Activated CD4-positive, CD25-positive, alpha-beta regulatory T cell (primary cell): ENCODE measurements around the gene PHLDB3.
"Not testable (repeated sequence)": the region's sequence is repeated elsewhere in the genome, so short reads cannot be mapped to it uniquely, and the experiment has no call there.

ENCODE experiments used
- DNase-seq, 4 experiments: peaks; one replicate each; lab custom pipeline; 2025; lab: John Stamatoyannopoulos, UW

The PHLDB3 gene

DNA sequence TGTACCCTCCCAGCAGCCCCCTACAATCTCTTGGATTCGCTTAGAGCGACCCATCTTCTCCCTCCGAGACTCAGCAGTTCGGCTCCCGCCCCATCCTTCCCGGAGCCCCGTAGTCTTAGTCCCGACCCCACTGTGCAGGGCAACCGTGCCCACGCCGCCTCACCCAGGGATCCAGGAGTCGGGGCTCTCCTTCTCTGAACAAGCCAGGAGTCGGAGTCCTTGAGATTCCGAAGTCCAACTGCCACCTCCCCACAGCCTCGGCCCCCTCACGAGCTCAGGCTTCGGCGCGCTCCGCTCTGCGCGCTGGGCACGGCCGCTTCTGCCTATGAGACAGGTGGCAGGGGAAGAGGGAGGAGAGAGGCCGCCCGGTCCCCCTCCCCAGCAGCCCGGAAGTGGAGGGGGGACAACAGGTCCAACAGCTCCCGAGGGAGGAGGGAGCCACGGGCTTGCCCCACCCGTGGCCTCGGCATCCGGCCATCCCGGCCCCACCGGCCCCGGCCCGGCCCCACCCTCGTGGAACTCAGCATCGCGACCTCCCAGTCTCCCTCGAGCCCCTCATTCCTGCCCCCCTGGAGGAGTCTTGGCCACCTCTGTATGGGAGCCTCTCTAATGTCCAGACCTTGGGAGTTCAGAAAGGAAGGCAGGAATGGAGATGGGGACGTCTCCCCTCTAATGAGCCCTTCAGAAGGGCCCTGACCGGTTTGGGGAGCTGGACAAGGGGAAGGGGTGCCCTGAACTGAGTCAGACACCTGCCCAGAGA is at the start of gene PHLDB3:
Gene PHLDB3, minus strand, starts transcription at position 321 of the 760 bp plus-strand sequence. CDS start 628 bp downstream, outside the sequence.
- DNase-seq: peak; percentile 29 to 51 (median 31)

- DNase-seq: no peak
Observed at GRCh38 chr19:43553656-43554055, 49.1 kb upstream of the PHLDB3 start.

- DNase-seq: no peak
Observed at GRCh38 chr19:43552616-43553015, 48.1 kb upstream of the PHLDB3 start.

- no peak for DNase-seq
Observed at GRCh38 chr19:43552198-43552450, 47.6 kb upstream of the PHLDB3 start.

DNA sequence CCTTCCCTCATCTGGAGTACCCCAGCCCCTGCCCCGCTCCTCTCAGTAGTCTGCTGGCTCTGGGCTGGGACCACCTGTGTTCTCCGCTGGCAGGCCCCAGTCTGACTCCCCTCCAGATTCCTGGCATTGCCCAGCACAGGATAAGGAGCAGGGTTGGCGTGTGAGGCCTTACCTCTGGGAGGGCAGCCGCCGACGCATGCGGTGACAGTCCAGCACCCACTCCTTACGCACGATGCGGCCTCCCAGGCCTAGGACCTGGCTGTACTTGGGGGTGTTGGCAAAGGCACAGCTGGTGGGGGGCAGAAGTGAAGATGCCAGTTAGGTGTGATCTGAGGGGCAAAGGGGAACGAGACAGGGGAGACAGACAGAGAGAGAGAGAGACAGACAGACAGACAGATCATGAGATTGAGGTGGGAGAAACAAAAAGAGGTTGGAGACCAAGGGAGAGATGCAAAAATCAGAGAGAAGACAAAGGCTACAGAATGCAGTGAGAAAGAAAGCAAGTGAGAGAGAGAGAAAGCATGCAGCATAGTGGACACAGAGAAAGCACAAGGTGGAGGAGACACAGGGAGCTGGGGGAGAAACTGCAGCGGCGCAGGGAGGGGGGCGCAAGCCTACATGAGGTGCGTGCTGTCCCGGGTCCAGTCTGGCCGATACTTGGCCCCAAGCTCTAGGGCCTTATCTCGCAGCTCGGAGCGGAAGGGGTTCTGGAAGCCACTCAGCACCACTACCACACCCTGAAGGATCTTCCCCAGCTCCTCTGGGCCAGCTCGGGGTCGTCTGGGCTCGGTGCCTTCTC is 47.1 kb upstream of the PHLDB3 start:
- DNase-seq: no peak

GRCh38 chr19:43548706-43549105 is 44.2 kb upstream of the PHLDB3 start:
- no peak for DNase-seq

DNA sequence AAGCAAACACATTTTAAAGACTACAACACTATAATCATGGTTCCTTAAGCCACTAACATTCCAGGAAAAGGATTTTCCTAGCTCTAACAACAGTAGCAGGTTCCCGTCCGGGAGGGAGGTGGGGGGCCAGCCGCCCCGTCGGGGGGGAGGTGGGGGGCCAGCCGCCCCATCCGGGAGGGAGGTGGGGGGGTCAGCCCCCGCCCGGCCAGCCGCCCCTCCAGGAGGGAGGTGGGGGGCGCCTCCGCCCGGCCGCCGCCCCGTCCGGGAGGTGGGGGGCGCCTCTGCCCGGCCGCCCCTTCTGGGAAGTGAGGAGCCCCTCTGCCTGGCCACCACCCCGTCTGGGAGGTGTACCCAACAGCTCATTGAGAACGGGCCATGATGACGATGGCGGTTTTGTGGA is 43.4 kb upstream of the PHLDB3 start:
- not testable (repeated sequence) for DNase-seq

GRCh38 chr19:43546581-43546980 is 42.0 kb upstream of the PHLDB3 start:
- DNase-seq: no peak

- DNase-seq: no peak
Observed at GRCh38 chr19:43545981-43546380, 41.4 kb upstream of the PHLDB3 start.

DNA sequence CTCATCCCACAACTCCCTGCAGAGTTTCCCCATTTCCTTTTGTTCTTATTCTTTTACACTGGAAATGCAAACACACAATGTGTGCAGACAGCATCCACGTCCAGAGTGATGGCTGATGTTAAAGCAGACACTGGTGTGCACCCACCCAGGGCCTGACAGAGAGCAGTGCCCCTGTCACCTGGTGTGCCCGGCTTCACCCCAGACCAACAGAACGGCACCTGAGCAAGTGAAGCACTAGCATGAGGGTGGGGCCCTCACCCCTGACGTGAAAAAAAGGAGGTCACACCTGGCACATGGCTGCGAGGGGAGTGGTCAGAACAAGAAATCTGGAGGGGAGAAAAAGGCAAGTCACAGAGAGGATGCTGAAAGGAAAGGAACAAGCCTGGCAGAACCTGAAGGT is 40.7 kb upstream of the PHLDB3 start:
- no peak for DNase-seq

GRCh38 chr19:43544077-43544476 is 39.5 kb upstream of the PHLDB3 start:
- no peak for DNase-seq

DNA sequence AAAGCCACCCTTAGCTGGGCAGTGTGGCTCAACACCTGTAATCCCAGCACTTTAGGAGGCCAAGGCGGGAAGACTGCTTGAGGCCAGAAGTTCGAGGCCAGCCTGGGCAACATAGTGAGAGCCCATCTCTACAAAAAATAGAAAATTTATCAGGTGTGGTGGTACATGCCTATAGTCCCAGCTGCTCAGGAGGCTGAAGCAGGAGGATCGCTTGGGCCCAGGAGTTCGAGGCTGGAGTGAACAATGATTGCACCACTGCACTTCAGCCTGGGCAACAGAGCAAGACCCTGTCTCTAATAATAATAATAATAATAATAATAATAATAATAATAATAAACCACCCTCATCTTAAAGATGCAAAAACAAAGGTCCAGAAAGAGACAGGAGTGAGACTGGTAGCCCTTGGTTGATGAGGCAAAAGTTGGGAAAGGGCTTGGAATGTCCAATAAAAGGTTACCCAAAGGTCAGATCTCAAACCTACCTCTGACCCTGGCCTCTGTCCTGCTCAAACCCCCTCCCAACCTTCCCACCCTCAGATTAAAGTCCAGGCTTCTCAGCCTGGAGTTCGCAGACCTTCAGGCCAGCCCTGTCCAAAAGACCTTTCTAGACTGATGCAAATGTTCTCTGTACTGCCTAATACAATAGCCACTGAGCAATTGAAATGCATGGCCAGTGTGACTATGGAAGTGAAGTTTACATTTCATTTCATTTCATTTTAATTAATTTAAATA is 37.5 kb upstream of the PHLDB3 start:
- no peak for DNase-seq

DNA sequence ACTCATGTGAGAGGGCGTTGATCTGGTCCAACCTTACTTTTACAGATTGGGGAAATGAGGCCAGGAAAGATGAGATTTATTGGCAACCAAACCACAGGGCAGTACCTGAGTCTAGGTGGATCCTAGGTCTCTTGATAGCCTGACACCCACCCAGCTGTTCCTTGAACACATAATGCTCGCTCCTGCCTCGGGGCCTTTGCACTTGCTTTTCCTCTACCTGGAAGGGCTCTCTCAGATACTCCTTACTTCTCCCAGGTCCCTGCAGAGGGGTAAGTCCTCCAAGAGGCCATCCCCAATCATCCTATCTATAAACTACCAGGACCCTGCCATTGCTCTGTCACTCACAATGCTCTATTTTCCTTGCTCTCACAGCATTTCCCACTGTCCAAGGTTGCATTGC is 35.8 kb upstream of the PHLDB3 start:
- DNase-seq: no peak

DNA sequence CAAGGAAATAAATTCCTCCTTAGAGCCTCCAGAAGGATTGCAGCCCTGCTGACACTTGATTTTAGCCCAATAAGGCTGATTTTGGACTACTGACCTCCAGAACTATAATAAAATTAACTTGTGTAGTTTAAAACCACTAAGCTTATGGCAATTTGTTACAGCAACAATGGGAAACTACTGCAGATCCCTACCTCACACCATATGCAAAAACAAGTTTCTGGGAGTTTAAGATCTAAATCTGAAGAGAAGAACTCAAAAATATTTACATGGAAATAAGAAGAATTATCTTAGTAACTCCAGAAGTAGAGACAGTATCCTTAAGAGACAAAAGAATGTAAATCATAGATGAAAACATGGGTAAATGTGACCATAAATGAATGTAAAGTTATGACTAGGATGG is 34.4 kb upstream of the PHLDB3 start:
- DNase-seq: no peak

DNA sequence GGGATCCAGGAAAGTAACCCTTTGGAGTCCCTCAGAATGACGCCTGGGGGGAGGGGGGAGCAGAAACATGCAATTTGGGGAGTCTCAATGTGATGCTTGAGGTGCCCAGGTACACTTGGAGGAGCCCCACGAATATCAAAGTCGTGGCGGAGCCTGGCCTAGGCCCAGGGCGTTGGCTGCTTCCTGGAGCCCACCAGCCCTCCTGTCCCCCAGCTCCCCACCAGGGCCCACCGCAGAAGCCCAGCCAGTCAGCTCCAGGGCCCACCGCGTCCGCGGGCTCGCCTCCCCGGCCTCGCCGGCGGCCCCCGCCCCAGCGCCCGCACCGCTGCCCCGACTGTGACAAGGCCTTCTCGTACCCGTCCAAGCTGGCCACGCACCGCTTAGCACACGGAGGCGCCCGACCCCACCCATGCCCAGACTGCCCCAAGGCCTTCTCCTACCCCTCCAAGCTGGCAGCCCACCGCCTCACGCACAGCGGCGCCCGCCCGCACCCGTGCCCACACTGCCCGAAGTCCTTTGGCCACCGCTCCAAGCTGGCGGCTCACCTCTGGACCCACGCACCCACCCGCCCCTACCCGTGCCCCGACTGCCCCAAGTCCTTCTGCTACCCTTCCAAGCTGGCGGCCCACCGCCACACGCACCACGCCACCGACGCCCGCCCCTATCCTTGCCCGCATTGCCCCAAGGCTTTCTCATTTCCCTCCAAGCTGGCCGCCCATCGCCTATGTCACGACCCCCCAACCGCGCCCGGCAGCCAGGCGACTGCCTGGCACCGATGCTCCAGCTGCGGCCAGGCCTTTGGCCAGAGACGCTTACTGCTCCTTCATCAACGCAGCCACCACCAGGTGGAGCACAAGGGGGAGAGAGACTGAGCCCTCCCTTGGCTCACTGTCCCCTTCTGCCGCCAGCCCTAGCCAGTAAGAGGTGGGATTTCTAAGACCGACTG is 30.5 kb upstream of the PHLDB3 start:
- peak in 2 of 4 experiments; percentile 19 to 26 for DNase-seq

- no peak for DNase-seq
Observed at GRCh38 chr19:43534305-43534815, 29.8 kb upstream of the PHLDB3 start.

GRCh38 chr19:43533546-43534304 is 29.2 kb upstream of the PHLDB3 start:
- DNase-seq: peak; percentile 75 to 90 (median 82)

DNA sequence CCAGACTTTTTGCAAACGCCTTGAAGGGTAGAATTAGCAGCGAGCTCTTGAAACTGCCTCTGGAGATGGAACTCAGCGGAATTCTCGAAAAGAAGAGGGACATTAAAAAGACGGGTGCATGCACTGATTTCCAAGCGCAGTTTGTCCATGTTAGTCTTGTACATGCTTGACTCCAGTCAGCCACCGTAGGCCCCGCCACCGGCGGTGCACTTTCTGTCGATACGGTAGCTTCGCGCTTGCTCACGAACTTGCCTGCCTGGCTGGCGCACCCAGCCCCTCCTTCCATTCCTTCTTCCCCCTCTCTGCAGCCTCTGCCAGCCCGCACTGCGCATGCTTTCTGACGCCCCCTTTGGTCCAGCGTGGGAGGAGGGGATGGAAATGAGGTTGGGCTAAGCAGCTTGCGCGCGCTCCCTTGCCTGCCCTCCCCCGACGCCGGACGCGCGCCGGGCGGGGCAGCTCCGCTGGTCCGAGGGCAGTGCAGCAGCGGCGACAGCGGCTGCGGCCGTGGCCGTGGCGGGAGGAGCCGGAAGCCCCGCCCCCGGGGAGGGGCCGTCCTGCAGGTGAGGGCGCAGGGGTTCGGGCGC is 28.5 kb upstream of the PHLDB3 start, which contains the start of gene ZNF575:
Gene ZNF575, plus strand, starts transcription at position 227 of the 584 bp plus-strand sequence. CDS start 1,235 bp downstream, outside the sequence.
- DNase-seq: peak; percentile 52 to 64 (median 62)

- DNase-seq: peak in 2 of 4 experiments; percentile 46 to 51
Observed at GRCh38 chr19:43532571-43532961, 28.0 kb upstream of the PHLDB3 start.
